ENCODE results near the gene CYP2A7.
"Not testable (repeated sequence)": the region's sequence is repeated elsewhere in the genome, so short reads cannot be mapped to it uniquely, and the experiment has no call there.

Gene CYP2A7

GRCh38 chr19:40852467-40853152, 29.4 kb downstream of the CYP2A7 start:
- DNase-seq; intact Hi-C loops (cut with DNase I): not testable (repeated sequence)

- DNase-seq; intact Hi-C loops (cut with DNase I): not testable (repeated sequence)
These were observed 31.8 kb downstream of the CYP2A7 start, which contains the start of gene CYP2A6 for GRCh38 chr19:40850277-40850676. CYP2A6 (minus strand) TSS chr19:40850447; CDS start chr19:40850426, 21 bp downstream.

GRCh38 chr19:40846722-40847121, 35.3 kb downstream of the CYP2A7 start:
- intact Hi-C loops (cut with DNase I); DNase-seq: not testable (repeated sequence)

- DNase-seq; intact Hi-C loops (cut with DNase I): not testable (repeated sequence)
These were observed 38.4 kb downstream of the CYP2A7 start for GRCh38 chr19:40843653-40844052.

- intact Hi-C loops (cut with DNase I); DNase-seq: not testable (repeated sequence)
These were observed 38.9 kb downstream of the CYP2A7 start for GRCh38 chr19:40842997-40843652.

- DNase-seq; intact Hi-C loops (cut with DNase I): not testable (repeated sequence)
These were observed 40.0 kb downstream of the CYP2A7 start for GRCh38 chr19:40842012-40842411.

GRCh38 chr19:40838477-40838876, 43.6 kb downstream of the CYP2A7 start:
- intact Hi-C loops (cut with DNase I) = not testable (repeated sequence)

GRCh38 chr19:40836754-40837429, 45.1 kb downstream of the CYP2A7 start:
- intact Hi-C loops (cut with DNase I) = no loop called here
- DNase-seq = no peak

More at GRCh38 chr19:40838477-40838876, 43.6 kb downstream of the CYP2A7 start:
- DNase-seq = not testable (repeated sequence)

- intact Hi-C loops (cut with DNase I) = not testable (repeated sequence)
These were observed 48.1 kb downstream of the CYP2A7 start for GRCh38 chr19:40833728-40834533.

GRCh38 chr19:40832431-40832790, 49.6 kb downstream of the CYP2A7 start:
- intact Hi-C loops (cut with DNase I); DNase-seq: not testable (repeated sequence)

More at GRCh38 chr19:40833728-40834533, 48.1 kb downstream of the CYP2A7 start:
- DNase-seq = not testable (repeated sequence)

- intact Hi-C loops (cut with DNase I) = no loop called here
- no peak for DNase-seq
These were observed 50.3 kb downstream of the CYP2A7 start for GRCh38 chr19:40831502-40832430.

- DNase-seq; intact Hi-C loops (cut with DNase I): not testable (repeated sequence)
These were observed 51.3 kb downstream of the CYP2A7 start for GRCh38 chr19:40830741-40831140.

GRCh38 chr19:40829205-40829604, 52.8 kb downstream of the CYP2A7 start:
- DNase-seq = no peak
- intact Hi-C loops (cut with DNase I) = no loop called here

GRCh38 chr19:40827386-40828247, 54.4 kb downstream of the CYP2A7 start:
- peak in 2 of 42 donors; percentile 12 to 14 for DNase-seq
- intact Hi-C loops (cut with DNase I) = no loop called here

GRCh38 chr19:40826699-40827385, 55.2 kb downstream of the CYP2A7 start:
- intact Hi-C loops (cut with DNase I) = not testable (repeated sequence)
- peak in 3 of 42 donors; percentile 16 to 56 (median 29) for DNase-seq

- DNase-seq; intact Hi-C loops (cut with DNase I): not testable (repeated sequence)
These were observed 55.7 kb downstream of the CYP2A7 start for GRCh38 chr19:40826312-40826698.
